B cell (primary cell): ENCODE measurements around the gene ARHGAP20. TPM values are rescaled to one million over a fixed set of nuclear protein-coding genes. Genes with fewer than 3 reads are reported as not detected.

Source experiments
- ATAC-seq: fragments of 200-7000 bp; cut with Tn5 transposase; one replicate; pipeline ENCODE4 v1.10.0; 2021; ENCODE audit warnings: low read depth, mild to moderate bottlenecking, moderate number of reproducible peaks, moderate library complexity
- CTCF ChIA-PET: fragments of 350-600 bp; sonication (Branson Sonifier 250); formaldehyde crosslinking; loops from one replicate; lab custom pipeline; 2021; ENCODE audit warnings: antibody characterized with exemption, inconsistent platforms; lab: Charles Lee
- POLR2A ChIA-PET: fragments of 350-600 bp; sonication (Branson Sonifier 250); formaldehyde crosslinking; loops from one replicate; lab custom pipeline; 2021; ENCODE audit warnings: antibody characterized with exemption; lab: Charles Lee
- DNase-seq: peaks from one replicate; pipeline ENCODE4 v3.0.0; 2013
- H2AFZ ChIP-seq: 2 replicates; pipeline ENCODE4 v1.6.1; 2012; ENCODE audit warnings: mild to moderate bottlenecking, low read depth, low read length; ENCODE audit not compliant: insufficient read depth, poor library complexity, severe bottlenecking
- H3K27ac ChIP-seq, 2 donors: 1 replicate in 1 of 2; 2 replicates in 1 of 2; pipeline ENCODE4 v1.5.1; 2012 to 2013; ENCODE audit warnings: low read length in 2 of 2, mild to moderate bottlenecking in 2 of 2, moderate library complexity in 1 of 2
- H3K27me3 ChIP-seq, 4 experiments: fragments of 200-600 bp in 1 of 4; sonication (generic) in 1 of 4; replicated peaks in 1 of 4; 1 replicate in 2 of 4; 2 replicates in 2 of 4; pipeline versions ENCODE4 v1.6.1 to v1.7.0; 2013 to 2016; ENCODE audit warnings: low read length in 3 of 4, mild to moderate bottlenecking in 2 of 4, mixed read lengths in 1 of 4, moderate library complexity in 1 of 4; ENCODE audit not compliant: insufficient read depth in 4 of 4, control insufficient read depth in 3 of 4; ENCODE audit errors: control extremely low read depth in 1 of 4
- H3K36me3 ChIP-seq, 2 experiments: replicated peaks in 1 of 2; 1 replicate in 1 of 2; 2 replicates in 1 of 2; pipeline versions ENCODE4 v1.6.1 to v1.7.1; 2013; ENCODE audit warnings: low read length in 1 of 2; ENCODE audit not compliant: insufficient read depth in 2 of 2, control insufficient read depth in 1 of 2; ENCODE audit errors: control extremely low read depth in 1 of 2, extremely low read depth in 1 of 2
- H3K4me1 ChIP-seq, 2 donors: fragments of 200-600 bp in 1 of 2; sonication (generic) in 1 of 2; 1 replicate in 1 of 2; 2 replicates in 1 of 2; pipeline versions ENCODE4 v1.5.1 to v1.6.1; 2013 to 2017; ENCODE audit warnings: low read length in 2 of 2; ENCODE audit not compliant: control insufficient read depth in 2 of 2, insufficient read depth in 2 of 2
- H3K4me2 ChIP-seq: replicated peaks from 2 replicates; pipeline ENCODE3; 2012; ENCODE audit warnings: mild to moderate bottlenecking, low read depth, low read length; ENCODE audit not compliant: poor library complexity, severe bottlenecking
- H3K4me3 ChIP-seq, 5 experiments: fragments of 200-600 bp in 1 of 5; sonication (generic) in 1 of 5; 1 replicate in 3 of 5; 2 replicates in 2 of 5; pipeline versions ENCODE4 v1.5.1 to v1.7.0; 2011 to 2016; ENCODE audit warnings: low read length in 4 of 5, mild to moderate bottlenecking in 4 of 5, low read depth in 2 of 5, control low read depth in 1 of 5, moderate library complexity in 1 of 5; ENCODE audit not compliant: insufficient read depth in 1 of 5; ENCODE audit errors: control extremely low read depth in 1 of 5, extremely low read depth in 1 of 5
- H3K79me2 ChIP-seq: fragments of 200-600 bp; sonication (generic); one replicate; pipeline ENCODE4 v1.6.0; 2016; ENCODE audit warnings: low read length; ENCODE audit not compliant: control insufficient read depth, insufficient read depth
- H3K9ac ChIP-seq: fragments of 200-600 bp; sonication (generic); 2 replicates; pipeline ENCODE4 v1.6.1; 2017; ENCODE audit warnings: mild to moderate bottlenecking, low read length, moderate library complexity
- H3K9me3 ChIP-seq, 3 donors: one replicate each; pipeline versions ENCODE4 v1.6.1 to v1.7.1; 2013; ENCODE audit warnings: low read length in 2 of 3; ENCODE audit not compliant: control insufficient read depth in 2 of 3, insufficient read depth in 1 of 3; ENCODE audit errors: control extremely low read depth in 1 of 3
- H4K20me1 ChIP-seq: 2 replicates; pipeline ENCODE4 v1.6.0; 2012; ENCODE audit warnings: mild to moderate bottlenecking, low read length; ENCODE audit not compliant: insufficient read depth, control insufficient read depth, poor library complexity, severe bottlenecking
- H3K27ac Mint-ChIP-seq: one replicate; pipeline ENCODE4 v1.8.0; 2021; ENCODE audit warnings: mixed read lengths
- H3K27me3 Mint-ChIP-seq: one replicate; pipeline ENCODE4 v1.8.0; 2021; ENCODE audit warnings: mixed read lengths
- H3K4me1 Mint-ChIP-seq: one replicate; pipeline ENCODE4 v1.8.0; 2021; ENCODE audit warnings: mixed read lengths
- H3K4me3 Mint-ChIP-seq: one replicate; pipeline ENCODE4 v1.8.0; 2021; ENCODE audit warnings: mixed read lengths
- H3K9me3 Mint-ChIP-seq: one replicate; pipeline ENCODE4 v1.8.0; 2022; ENCODE audit warnings: mixed read lengths; ENCODE audit not compliant: insufficient read depth
- CTCF ChIP-seq: fragments of 200-600 bp; IDR thresholded peaks from one replicate; pipeline ENCODE4 v1.8.0; 2022; ENCODE audit warnings: antibody characterized with exemption, mild to moderate bottlenecking
- EZH2 ChIP-seq: IDR thresholded peaks from 2 replicates; pipeline ENCODE4 v1.6.1; 2012; ENCODE audit warnings: borderline replicate concordance, low read depth, mild to moderate bottlenecking, moderate library complexity, low read length; ENCODE audit not compliant: insufficient read depth, poor library complexity, severe bottlenecking
- WGBS: methylation state at CpG from one replicate; pipeline ENCODE4 v1.1.5; 2013; ENCODE audit warnings: missing lambda C conversion rate; ENCODE audit not compliant: insufficient coverage; 5-methylcytosine and 5-hydroxymethylcytosine counted together
- intact Hi-C: fragments of 100-400 bp; cut with micrococcal nuclease; formaldehyde crosslinking; loops from one replicate; pipeline ENCODE4 v1.10.0; 2022
- polyA plus RNA-seq: library from polyadenylated mRNA; depleted of rRNA; stranded (reverse); fragments of >200 nt; gene quantifications from 2 replicates; pipeline ENCODE4 v1.2.3, GENCODE V29; 2012
- total RNA-seq, 2 donors: library from RNA; stranded (reverse); fragments of 120-200 nt in 1 of 2; gene quantifications; 1 replicate in 1 of 2; 2 replicates in 1 of 2; pipeline versions ENCODE4 v1.2.3 to v1.2.4, GENCODE V29; 2013 to 2022

Gene ARHGAP20
- total and polyA plus RNA-seq, 2 donors (not counting 1 experiment from before 2014, with no cell fraction given): 0.54 to 0.91 TPM

GRCh38 chr11:110711448-110711775 is 825 bp downstream of the ARHGAP20 start:
- H3K9me3 Mint-ChIP-seq: no peaks in the 10 kb centered on the region
- intact Hi-C loops: loop anchor here (5.0 to 10.0 kb wide), 4 partner anchors 279 to 1056 kb away; partner anchors contain the start of genes POU2AF1 and PPP2R1B
- H3K4me2 ChIP-seq: peak overlapping the region; percentile 98
- CTCF ChIA-PET: no interaction called here
- peaks cover 0 to 4% (median 0%) of the 10 kb centered on the region in 3 donors for H3K9me3 ChIP-seq
- H4K20me1 ChIP-seq: no peaks in the 10 kb centered on the region
- H2AFZ ChIP-seq: peak overlapping the region; percentile 91
- peak overlapping the region in 4 of 5 experiments; percentile 54 to 86 (median 77) for H3K4me3 ChIP-seq
- peaks cover 49% of the 10 kb centered on the region for H3K27me3 Mint-ChIP-seq
- H3K27ac ChIP-seq: peak overlapping the region in 1 of 2 donors; percentile 13
- ATAC-seq (no peak), DNase-seq (no peak)
- POLR2A ChIA-PET: no interaction called here
- no peak for TF ChIP-seq CTCF
- no peak for TF ChIP-seq EZH2
- peaks cover 0 to 41% (median 24%) of the 10 kb centered on the region in 4 experiments for H3K27me3 ChIP-seq
- H3K36me3 ChIP-seq: no peaks in the 10 kb centered on the region
- peak overlapping the region; percentile 77 for H3K9ac ChIP-seq
- peaks cover 17% of the 10 kb centered on the region for H3K4me1 Mint-ChIP-seq
- H3K79me2 ChIP-seq: no peaks in the 10 kb centered on the region
- peak overlapping the region; percentile 89 for H3K4me3 Mint-ChIP-seq
- H3K27ac Mint-ChIP-seq: no peak overlapping the region
- H3K4me1 ChIP-seq: peaks cover 17 to 23% of the 10 kb centered on the region in 2 donors
- 5% methylated on average over 24 of the region's 24 CpGs for WGBS

GRCh38 chr11:110710628-110711381 is 1.4 kb downstream of the ARHGAP20 start:
- Mint-ChIP-seq H3K9me3 (no peaks in the 10 kb centered on the region), H3K27ac (no peak overlapping the region), H3K4me1 (peaks cover 17% of the 10 kb centered on the region), H3K4me3 (peak overlapping the region; percentile 89), H3K27me3 (peaks cover 53% of the 10 kb centered on the region)
- TF ChIP-seq CTCF: no peak
- TF ChIP-seq EZH2: peak; percentile 43
- H3K27ac ChIP-seq: no peak overlapping the region
- H3K9ac ChIP-seq: peak overlapping the region; percentile 77
- H2AFZ ChIP-seq: peak overlapping the region; percentile 91
- peaks cover 0 to 4% (median 0%) of the 10 kb centered on the region in 3 donors for H3K9me3 ChIP-seq
- 3% methylated on average over 28 of the region's 33 CpGs for WGBS
- peaks cover 17 to 23% of the 10 kb centered on the region in 2 donors for H3K4me1 ChIP-seq
- intact Hi-C loops: loop anchor here (5.0 to 10.0 kb wide), 4 partner anchors 279 to 1056 kb away; partner anchors contain the start of genes POU2AF1 and PPP2R1B
- ChIA-PET POLR2A (no interaction called here), CTCF (no interaction called here)
- H3K4me2 ChIP-seq: peak overlapping the region; percentile 98
- no peaks in the 10 kb centered on the region for H3K36me3 ChIP-seq
- ATAC-seq (no peak), DNase-seq (peak; percentile 48)
- peak overlapping the region; percentile 26 to 86 (median 74) for H3K4me3 ChIP-seq
- peaks cover 0 to 41% (median 24%) of the 10 kb centered on the region in 4 experiments for H3K27me3 ChIP-seq
- no peaks in the 10 kb centered on the region for H4K20me1 ChIP-seq
- H3K79me2 ChIP-seq: no peaks in the 10 kb centered on the region
